Upper lobe of left lung (tissue), 4 donors: ENCODE measurements around the gene RNF182.

ENCODE experiments used
- POLR2A ChIP-seq, 4 donors: fragments of 450-650 bp; IDR thresholded peaks; one replicate each; pipeline ENCODE4 v1.5.1; 2016 to 2017; ENCODE audit warnings: antibody characterized with exemption in 4 of 4, mild to moderate bottlenecking in 2 of 4
- POLR2AphosphoS5 ChIP-seq, 2 donors: sonication (generic); formaldehyde crosslinking; IDR thresholded peaks; one replicate each; pipeline ENCODE4 v1.5.1; 2017; ENCODE audit warnings: antibody characterized with exemption in 2 of 2
- TF ChIP-seq, protein P1 (sequence below), 6 experiments: fragments of 450-650 bp in 4 of 6; fragments of 200-600 bp in 2 of 6; sonication (generic) in 2 of 6; IDR thresholded peaks; one replicate each; pipeline ENCODE4 v1.5.1; 2016 to 2019; ENCODE audit warnings: antibody characterized with exemption in 6 of 6

DNA sequence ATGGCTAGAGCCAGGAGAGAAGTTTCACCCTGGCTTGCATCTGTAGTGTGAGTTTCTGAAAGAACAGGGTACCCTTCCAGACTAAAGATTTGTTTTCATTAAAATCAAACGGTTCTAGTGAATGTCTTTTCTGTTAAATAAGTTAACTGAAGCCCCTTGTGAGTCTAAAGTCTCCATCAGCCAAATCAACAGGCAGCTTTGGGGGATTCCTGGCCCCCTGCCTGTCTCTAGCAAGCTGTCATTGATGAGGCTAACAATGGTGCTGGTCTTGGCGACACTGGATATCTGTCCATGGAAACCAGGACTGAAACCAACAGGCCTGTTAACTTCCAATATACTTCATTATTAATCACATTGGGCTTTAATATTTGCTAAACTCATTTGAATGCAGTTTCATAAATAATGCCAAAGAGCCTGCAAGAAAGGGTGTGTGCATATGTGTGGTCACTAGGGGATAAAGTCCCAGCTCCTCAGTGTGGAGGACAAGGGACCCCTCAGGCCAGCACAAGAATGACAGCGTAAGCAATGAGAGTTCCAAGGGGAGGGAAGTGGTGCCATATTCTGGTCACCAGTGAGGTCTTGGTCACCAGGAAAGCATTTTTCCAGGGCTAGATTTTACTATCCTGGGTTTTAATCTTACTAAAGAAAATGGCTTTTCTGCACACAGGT is 9.1 kb upstream of the RNF182 start:
- TF ChIP-seq, protein P1, sequence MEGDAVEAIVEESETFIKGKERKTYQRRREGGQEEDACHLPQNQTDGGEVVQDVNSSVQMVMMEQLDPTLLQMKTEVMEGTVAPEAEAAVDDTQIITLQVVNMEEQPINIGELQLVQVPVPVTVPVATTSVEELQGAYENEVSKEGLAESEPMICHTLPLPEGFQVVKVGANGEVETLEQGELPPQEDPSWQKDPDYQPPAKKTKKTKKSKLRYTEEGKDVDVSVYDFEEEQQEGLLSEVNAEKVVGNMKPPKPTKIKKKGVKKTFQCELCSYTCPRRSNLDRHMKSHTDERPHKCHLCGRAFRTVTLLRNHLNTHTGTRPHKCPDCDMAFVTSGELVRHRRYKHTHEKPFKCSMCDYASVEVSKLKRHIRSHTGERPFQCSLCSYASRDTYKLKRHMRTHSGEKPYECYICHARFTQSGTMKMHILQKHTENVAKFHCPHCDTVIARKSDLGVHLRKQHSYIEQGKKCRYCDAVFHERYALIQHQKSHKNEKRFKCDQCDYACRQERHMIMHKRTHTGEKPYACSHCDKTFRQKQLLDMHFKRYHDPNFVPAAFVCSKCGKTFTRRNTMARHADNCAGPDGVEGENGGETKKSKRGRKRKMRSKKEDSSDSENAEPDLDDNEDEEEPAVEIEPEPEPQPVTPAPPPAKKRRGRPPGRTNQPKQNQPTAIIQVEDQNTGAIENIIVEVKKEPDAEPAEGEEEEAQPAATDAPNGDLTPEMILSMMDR (IDR thresholded peaks at IDR 0.05) = no peak
- TF ChIP-seq POLR2AphosphoS5 (IDR thresholded peaks at IDR 0.05) (no peak), POLR2A (IDR thresholded peaks at IDR 0.05) (no peak)
